ENCODE data around the gene LDAF1.
"Not testable (repeated sequence)": the region's sequence is repeated elsewhere in the genome, so short reads cannot be mapped to it uniquely, and the experiment has no call there.

Gene LDAF1

DNA sequence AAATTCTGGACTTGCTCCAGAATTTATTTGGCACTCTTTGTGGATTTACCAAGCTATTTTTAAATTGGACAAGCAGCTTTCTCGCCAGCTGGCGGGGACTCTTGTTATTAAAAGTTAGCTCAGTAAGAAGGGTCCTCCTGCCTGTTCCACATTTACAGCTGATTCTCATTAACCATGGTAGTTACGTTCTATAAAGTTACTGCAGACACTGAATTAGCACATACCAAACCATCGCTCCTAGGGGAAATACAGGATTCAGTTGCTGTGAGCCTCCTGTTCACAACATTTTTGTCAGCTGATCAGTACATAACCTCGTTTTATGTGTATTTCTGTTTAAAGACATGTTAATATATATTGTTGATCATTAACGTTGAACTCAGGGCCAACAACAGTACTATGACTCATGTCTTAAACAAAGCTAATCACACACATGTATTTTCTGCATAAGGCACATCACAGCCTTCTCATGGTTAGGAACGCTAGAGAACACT is 4.2 kb downstream of the LDAF1 start:
- DNase-seq = peak; percentile 40

DNA sequence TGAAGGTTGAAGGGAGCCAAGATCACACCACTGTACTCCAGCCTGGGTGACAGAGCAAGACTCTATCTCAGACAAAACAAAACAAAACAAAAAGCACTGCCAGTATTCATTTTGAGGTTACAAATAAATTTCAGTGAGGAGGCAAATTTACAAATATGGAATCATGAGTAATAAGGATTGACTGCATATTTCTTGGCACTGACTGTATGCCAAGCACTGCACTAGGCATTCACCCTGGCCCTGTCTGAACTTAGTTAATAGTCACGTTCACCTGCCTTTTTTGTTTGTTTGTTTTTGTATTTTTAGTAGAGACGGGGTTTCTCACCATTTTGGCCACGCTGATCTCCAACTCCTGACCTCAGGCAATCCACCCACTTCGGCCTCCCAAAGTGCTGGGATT is 5.1 kb downstream of the LDAF1 start:
- no peak for DNase-seq

DNA sequence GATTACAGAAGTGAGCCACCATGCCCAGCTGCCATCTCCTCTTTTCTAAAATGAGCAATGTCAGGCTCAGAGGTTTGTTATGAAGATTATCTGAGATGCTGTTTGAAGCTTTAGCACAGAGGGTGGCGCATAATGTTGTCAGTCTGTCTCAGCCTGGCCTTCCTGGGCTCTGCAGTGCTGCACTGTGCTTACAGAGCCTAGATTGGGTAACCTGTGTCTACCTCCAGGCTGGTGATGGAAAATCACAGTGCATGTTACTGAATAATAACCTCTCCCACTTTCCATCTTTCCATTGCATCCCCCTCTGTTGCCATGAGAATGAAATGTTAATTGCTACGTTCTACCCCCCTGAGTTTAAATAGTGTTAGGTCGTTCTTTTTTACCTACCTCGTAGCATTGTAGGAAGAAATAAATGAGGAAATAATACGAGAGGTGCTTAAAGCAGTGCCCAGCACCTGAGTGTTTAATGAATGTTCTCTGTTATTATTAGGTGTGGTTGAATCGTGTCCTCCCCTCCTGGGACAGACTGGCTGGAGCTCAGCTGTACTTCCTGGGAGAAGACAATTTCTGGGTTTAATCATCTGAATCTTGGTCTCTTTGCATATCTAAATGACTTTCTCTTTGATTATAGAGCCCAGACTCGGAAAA is 6.2 kb downstream of the LDAF1 start:
- DNase-seq = no peak

DNA sequence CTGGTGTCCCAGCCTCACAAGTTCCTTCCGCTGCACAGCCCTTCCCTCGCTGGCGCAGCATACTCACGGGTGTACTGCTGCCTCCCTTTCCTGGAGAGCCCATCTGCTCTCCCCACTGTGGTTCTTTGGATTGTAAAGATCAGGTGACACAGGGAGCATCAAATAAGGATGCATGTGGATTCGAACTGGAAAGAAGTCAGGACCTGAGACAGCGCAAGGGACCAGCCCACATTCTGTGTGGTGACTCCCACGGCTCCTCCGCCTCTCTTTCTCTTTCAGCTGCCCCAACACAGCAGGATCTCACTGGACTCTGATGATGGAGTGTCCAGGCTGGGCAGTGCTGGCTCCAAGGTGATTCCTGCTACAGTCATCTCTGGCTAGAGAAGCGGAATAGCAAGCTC is 8.1 kb downstream of the LDAF1 start:
- DNase-seq = no peak

DNA sequence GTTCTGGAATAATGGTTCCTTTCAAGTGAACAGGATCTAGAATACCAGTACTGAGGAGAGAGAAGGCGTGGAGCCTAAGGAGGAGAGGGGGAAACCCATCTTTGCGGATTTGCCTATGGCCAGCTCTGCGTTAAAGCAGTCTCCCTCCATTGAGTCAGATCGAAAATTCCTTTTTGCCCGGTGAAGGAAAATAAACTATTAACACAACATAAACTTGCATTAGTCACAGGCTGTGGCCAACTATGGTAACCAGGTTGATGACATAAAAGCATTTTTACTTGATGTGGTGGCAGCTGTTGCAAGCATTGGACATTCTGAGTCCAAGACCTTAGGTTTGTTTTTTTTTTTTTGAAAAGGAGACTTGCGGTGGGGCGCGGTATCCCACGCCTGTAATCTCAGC is 8.9 kb downstream of the LDAF1 start:
- no peak for DNase-seq

DNA sequence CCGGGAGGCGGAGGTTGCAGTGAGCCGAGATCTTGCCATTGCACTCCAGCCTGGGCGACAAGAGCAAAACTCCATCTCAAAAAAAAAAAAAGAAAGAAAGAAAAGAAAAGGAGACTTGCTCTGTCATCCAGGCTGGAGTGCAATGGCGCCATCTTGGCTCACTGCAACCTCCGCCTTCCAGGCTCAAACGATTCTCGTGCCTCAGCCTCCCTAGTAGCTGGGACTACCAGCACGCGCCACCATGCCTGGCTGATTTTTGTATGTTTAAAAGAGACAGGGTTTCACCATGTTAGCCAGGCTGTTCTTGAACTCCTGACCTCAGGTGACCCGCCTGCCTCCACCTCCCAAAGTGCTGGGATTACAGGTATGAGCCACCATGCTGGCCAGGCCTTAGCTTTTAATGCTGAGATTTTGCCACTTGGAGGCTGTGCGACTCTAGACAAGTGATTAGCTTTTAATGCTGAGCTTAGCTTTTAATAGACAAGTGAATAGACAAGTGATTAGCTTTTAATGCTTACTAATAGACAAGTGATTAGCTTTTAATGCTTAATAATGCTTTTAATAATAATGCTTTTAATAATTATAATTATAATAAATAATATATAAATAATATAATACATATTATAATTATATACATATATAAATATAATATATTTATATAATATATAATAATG is 9.6 kb downstream of the LDAF1 start:
- no peak for DNase-seq

DNA sequence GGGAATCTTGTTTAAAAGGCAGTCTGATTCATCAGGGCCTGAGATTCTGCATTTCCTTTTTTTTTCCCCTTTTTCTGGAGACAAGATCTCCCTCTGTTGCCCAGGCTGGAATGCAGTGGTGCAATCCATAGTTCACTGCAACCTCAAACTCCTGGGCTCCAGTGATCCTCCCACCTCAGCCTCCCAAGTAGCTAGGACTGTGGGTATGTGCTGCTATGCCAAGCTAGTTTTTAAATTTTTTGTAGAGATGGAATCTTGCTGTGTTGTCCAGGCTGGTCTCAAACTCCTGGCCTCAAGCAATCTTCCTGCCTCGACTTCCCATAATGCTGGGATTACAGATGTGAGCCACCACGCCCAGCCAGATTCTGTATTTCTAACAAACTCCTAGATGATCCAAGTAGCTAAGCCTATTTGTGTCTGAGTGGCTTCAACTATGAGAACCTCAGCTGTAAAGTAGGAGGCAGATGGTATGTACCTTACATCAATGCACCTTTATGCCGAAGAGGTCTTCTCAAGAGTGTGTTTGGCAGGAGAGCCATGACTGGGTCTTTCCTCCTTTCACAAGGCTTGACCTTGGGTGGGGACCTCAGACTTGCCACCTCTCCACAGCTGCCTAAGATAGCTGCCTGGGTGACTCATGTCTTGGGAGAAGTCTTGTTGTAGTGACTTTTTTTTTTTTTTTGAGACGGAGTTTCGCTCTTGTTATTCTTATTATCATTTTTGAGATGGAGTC is 10.9 kb downstream of the LDAF1 start:
- no peak for DNase-seq

DNA sequence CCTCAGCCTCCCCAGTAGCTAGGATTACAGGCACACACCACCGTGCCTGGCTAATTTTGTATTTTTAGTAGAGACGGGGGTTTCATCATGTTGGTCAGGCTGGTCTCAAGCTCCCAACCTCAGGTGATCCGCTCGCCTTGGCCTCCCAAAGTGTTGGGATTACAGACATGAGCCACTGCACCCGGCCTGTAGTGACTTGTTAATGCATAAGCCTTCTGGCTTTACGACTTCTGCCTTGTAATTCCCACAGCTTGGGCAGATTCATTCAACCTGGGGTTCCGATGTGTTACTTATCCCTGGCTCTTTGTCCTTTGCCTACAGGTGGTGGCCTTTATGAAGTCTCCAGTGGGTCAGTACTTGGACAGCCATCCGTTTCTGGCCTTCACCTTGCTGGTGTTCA is 11.6 kb downstream of the LDAF1 start:
- not testable (repeated sequence) for DNase-seq

DNA sequence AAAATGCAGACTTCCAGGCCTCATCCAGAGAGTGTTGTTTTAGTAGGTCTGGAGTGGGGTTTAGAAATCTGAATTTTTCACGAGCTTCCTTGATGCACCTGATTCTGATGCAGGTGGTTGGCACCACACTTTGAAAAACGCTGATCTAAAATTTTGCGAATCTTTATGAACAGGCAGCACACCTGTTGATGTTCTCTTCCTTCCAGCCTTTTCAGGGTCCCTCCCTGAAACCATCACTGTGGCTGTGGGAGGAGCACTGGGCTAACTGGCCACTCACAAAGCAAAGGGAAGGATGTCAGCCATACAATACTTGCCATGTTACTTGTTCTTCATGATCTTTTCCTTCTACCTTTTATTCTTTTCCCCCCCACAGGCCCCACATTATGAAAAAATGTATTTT is 14.2 kb downstream of the LDAF1 start:
- DNase-seq = no peak

DNA sequence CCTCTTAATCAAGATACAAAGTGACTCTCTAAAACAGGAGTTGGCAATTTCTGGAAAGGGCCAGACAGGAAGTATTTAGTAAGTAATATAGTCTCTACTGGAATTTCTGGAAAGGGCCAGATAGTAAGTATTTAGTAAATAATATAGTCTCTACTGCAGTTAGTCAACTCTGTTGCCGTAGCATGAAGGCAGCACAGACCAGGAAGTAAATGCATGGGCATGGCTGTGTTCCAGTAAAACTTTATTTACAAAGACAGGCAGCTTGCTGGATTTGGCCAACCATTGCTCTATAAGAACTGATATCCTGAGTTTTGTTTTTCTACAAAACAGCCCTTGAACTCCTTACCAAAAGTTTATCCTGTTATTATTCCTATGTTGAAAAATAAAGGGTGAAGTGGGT is 16.9 kb downstream of the LDAF1 start:
- DNase-seq = no peak

DNA sequence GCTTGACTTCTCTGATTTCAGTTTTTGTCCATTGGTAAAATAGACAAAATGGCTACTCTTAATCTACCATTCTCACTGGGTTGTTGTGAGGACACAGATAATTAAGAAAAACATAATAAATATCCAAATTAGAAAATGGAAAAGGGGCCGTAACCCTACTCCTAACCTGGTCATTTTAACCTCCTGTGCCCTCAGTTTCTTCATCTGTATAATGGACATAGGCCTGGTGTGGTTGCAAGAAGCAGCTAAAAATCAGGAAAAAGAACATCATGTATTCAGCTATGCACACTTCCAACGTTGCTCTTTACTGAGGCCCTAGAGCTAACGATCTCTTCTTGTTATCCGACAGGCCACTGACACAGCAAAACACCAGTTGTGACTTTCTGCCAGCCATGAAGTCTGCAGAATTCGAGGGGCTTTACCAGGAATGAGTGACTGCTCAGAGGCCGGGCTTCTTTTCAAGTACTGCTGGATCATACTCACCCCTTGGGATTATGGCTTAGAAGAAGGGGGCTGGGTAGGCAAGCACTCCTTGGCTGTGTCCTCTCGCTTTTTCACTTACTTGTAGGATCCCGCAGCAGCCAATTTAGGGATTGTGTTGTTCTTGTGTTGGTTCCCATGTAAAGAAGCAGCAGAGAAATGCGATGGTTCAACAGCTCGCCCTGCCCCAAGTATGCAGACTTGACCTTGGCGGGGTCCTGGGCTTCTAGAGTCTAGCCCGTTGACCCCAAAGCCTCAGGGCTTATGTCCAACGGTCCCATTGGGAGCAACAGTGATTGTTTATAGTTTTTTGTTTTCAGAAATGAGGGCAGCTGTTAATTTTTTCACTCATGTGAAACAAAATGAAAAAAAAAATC is 20.9 kb downstream of the LDAF1 start:
- no peak for DNase-seq

DNA sequence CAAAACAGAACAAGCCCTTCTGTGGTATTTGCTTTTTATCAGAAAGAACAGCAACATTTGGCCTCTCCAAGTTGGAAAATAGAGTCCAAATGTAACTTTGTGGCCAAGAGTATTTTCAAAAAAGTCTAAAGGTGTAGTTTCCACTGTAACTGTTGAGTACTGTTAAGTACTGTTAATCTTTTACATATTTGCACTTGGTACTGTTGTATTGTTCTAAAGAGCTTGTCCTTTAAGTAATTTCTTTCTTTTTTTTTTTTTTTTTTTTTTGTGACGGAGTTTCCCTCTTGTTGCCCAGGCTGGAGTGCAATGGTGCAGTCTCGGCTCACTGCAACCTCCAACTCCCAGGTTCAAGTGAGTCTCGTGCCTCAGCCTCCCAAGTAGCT is 21.5 kb downstream of the LDAF1 start:
- DNase-seq = no peak

DNA sequence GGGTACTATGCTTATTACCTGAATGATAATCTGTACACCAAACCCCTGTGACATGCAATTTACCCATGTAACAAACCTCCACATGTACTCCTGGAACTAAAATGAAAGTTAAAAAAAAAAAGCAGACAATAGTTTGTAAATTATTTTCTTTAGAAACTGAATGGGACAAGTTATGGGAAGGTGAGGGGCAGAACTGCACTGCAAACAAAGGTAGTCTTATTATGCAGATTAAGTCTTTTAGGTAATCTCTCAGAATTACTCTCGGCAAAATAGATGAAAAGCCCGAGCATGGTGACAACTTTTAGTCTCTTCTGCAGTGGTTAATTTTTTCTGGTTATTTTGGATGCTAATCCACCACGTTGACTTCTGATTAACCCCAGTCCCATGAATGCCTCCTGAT is 25.5 kb downstream of the LDAF1 start:
- DNase-seq = no peak

DNA sequence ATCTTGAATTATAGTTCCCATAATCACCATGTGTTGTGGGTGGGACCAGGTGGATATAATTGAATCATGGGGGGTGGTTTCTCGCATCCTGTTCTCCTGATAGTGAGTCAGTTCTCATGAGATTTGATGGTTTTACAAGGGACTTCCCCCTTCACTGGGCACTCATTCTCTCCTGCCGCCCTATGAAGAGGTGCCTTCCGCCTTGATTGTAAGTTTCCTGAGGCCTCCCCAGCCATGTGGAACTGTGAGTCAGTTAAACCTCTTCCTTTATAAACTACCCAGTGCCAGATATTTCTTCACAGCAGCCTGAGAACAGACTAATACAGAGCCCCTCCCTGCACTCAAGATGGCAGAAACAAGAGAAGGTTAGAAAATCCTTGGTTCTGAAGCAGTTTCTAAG is 26.4 kb downstream of the LDAF1 start:
- no peak for DNase-seq

DNA sequence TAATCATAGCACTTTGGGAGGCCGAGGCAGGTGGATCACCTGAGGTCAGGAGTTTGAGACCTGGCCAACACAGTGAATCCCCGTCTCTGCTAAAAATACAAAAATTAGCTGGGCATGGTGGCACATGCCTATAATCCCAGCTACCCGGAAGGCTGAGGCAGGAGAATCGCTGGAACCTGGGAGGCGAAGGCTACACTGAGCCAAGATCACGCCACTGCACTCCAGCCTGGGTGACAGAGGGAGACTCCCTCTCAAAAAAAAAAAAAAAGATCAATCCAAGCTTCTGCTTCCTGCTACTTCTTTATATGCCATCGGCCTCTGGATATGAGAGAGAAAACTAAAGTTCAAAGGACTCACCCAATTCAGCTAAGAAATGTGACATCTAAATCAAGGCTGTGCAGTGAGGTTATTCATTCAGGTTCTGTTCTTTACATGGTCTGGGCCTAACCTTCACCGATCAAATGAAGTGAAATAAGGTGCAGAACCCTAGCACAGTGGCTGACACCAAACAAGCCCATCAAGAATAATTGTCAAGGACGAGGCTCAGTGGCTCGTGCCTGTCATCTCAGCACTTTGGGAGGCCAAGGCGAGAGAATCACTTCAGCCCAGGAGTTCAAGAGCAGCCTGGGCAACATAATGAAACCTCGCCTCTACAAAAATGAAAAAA is 27.3 kb downstream of the LDAF1 start:
- no peak for DNase-seq

DNA sequence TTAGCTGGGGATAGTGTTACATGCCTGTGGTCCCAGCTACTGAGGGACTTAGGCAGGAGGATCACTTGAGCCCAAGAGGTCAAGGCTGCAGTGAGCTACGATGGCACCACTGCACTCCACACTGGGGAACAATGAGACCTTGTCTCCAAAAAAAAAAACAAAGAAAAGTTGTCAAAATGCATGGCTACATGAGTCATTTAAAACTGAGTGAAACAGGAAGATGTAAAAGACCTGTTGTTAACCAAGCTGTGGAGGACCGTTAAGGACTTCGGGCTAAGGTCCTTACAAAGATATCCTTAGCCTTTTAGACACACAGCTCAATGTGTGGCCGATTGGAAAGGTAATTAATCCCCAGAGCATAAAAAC is 27.8 kb downstream of the LDAF1 start:
- no peak for DNase-seq

DNA sequence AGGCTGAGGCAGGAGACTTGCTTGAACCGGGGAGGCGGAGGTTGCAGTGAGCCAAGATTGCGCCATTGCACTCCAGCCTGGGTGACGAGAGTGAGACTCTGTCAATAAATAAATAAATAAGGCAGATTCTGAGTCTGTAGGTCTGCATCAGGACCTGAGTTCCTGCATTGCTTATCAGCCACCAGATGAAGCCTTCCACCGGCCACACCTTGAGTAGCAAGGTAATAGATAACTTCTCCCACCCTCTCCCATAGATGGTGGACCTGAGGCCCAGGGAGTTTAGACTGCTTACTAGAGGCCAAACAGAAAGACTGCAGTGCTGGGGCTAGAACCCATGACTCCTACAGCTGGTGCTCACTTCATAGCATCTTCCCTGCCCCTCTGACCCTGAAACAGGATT is 30.8 kb downstream of the LDAF1 start:
- no peak for DNase-seq

DNA sequence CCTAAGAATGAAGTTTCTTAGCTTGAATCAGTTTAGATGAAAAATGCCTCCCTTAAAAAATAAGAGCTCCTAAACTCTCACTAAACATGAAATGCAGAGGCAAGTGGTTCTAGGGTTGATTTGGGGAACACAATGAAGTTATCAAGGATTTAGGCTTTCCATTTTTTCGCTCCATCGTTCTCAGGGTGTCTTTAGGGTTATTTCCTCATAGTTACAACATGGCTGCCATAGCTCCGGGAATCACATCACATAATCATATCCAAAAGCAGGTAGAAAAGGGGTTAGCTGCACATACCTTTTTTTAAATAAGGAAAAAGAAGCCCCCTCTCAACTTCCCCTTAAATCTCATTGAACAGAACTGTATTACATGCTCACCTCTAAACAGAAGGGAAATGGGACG is 31.5 kb downstream of the LDAF1 start:
- no peak for DNase-seq

DNA sequence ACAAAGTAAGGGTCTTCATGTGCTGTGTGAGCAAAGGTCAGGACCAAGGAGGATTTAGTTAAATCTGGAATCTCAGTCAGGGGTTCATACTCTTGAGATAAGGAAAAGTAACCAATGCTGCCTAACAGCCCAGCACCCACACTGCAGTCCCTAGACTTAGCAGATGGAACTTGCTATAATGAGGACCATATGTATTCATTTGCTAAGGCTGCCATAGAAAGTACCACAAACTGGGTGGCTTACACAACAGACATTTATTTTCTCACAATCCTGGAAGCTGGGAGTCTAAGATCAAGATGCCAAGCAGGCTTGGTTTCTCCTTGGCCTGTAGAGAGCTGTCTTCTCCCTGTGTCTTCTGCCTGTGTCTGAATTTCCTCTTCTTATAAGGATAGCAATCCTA is 32.1 kb downstream of the LDAF1 start:
- DNase-seq = no peak

DNA sequence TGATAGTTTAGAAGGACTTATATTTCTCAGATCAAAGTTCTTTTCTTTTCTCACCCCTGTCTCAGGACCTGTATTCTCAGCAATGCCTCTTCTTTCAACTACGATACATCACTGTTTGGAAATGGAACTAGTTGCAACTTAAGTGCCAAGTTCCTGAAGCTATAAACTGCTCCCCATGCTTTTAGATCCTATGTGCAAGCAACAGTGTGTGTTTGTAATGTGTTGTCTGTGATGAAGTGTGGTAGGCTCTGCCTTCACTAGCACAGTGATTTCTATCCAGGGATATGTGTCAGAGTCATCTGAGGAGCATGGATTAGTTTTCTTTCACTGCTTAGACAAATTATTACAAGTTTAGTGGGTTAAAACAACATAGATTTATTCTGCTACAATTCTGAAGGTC is 34.5 kb downstream of the LDAF1 start:
- no peak for DNase-seq

DNA sequence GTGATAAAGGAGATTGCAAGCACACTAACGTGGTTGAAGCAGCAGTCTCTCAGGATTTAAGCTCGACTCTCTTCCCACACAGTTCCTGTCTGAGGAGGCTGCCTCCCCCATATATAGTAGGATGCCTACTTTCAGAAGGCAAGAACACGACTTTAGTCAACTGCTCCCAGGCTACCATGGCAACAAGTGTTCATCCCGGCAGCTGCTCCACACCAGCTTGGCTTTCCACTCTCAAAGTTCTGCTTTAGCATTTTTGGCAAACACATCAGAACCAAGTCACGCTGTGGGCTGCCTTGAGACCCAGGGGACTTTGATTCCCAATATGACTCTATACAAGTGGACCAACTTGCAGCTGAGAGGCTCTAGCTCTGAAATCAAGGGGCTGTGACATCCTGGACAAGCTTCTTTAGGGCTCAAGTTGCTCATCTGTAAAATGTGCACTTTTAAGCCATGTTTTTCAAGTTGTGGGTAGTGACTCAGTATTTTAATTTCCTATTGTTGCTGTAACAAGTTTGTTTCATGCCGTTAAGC is 36.4 kb downstream of the LDAF1 start:
- DNase-seq = no peak

DNA sequence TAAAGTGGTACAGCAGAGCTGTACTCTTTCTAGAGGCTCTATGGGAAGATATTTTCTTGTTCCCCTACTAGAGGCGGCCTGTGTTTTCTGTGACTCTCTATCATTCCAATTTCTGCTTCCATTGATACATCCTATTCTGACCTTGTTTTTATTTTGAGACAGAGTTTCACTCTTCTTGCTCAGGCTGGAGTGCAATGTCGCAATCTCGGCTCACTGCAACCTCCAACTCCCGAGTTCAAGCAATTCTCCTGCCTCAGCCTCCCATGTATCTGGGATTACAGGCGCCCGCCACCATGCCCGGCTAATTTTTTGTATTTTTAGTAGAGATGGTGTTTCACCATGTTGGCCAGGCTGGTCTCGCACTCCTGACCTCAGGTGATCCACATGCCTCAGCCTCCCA is 36.9 kb downstream of the LDAF1 start:
- DNase-seq = not testable (repeated sequence)

DNA sequence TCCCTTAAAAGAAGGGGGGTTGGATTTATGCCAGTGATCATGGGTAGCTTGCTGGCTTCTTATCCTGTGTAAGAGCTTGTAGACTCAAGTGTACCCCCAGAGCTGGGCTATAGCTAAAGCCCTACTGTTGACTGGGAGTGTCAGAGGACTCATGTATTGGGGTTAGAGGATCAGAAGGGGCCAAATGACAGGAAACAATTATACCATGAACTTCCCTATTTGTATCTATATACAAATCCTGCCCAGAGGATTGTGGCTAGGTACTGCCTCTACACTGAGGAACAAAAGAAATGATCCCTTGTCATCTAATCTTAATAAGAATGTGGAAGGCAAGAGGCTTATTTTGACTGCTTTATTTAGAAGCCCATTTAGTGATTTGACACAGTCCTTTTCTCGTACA is 38.6 kb downstream of the LDAF1 start:
- DNase-seq = no peak
